Activated naive CD8-positive, alpha-beta T cell (primary cell): Measurements from ENCODE around the gene TEX52.

Source experiments
- H3K27ac Mint-ChIP-seq: one replicate; pipeline ENCODE4 v1.8.0; 2021; ENCODE audit warnings: mixed read lengths
- H3K27me3 Mint-ChIP-seq: one replicate; pipeline ENCODE4 v1.8.0; 2021; ENCODE audit warnings: mixed read lengths
- H3K36me3 Mint-ChIP-seq: one replicate; pipeline ENCODE4 v1.8.0; 2021; ENCODE audit warnings: mixed read lengths
- H3K4me1 Mint-ChIP-seq: one replicate; pipeline ENCODE4 v1.8.0; 2021; ENCODE audit warnings: low read depth, mixed read lengths
- H3K4me3 Mint-ChIP-seq: one replicate; pipeline ENCODE4 v1.8.0; 2021; ENCODE audit warnings: mild to moderate bottlenecking, mixed read lengths
- H3K9me3 Mint-ChIP-seq: one replicate; pipeline ENCODE4 v1.8.0; 2021; ENCODE audit warnings: low read depth, mixed read lengths

Gene TEX52

GRCh38 chr12:2826721-2827515 lies 29.9 kb downstream of the TEX52 start:
- H3K27me3 Mint-ChIP-seq, result no peaks in the 10 kb centered on the region
- no peak overlapping the region for H3K4me3 Mint-ChIP-seq
- H3K4me1 Mint-ChIP-seq, result no peaks in the 10 kb centered on the region
- H3K9me3 Mint-ChIP-seq, result no peaks in the 10 kb centered on the region
- peaks cover 14% of the 10 kb centered on the region for H3K36me3 Mint-ChIP-seq
- no peak overlapping the region for H3K27ac Mint-ChIP-seq

GRCh38 chr12:2826036-2826435 lies 30.8 kb downstream of the TEX52 start:
- Mint-ChIP-seq H3K27ac (no peak overlapping the region), H3K4me3 (no peak overlapping the region), H3K4me1 (no peaks in the 10 kb centered on the region), H3K27me3 (no peaks in the 10 kb centered on the region), H3K36me3 (peaks cover 12% of the 10 kb centered on the region), H3K9me3 (no peaks in the 10 kb centered on the region)

- Mint-ChIP-seq H3K4me3 (no peak overlapping the region), H3K27me3 (no peaks in the 10 kb centered on the region), H3K27ac (no peak overlapping the region), H3K36me3 (peaks cover 9% of the 10 kb centered on the region), H3K4me1 (no peaks in the 10 kb centered on the region), H3K9me3 (no peaks in the 10 kb centered on the region)
Observed at GRCh38 chr12:2825132-2825531, 31.7 kb downstream of the TEX52 start.

GRCh38 chr12:2824541-2824940 lies 32.3 kb downstream of the TEX52 start:
- Mint-ChIP-seq H3K27me3 (no peaks in the 10 kb centered on the region), H3K9me3 (no peaks in the 10 kb centered on the region), H3K4me3 (no peak overlapping the region), H3K27ac (no peak overlapping the region), H3K36me3 (peaks cover 7% of the 10 kb centered on the region), H3K4me1 (no peaks in the 10 kb centered on the region)

DNA sequence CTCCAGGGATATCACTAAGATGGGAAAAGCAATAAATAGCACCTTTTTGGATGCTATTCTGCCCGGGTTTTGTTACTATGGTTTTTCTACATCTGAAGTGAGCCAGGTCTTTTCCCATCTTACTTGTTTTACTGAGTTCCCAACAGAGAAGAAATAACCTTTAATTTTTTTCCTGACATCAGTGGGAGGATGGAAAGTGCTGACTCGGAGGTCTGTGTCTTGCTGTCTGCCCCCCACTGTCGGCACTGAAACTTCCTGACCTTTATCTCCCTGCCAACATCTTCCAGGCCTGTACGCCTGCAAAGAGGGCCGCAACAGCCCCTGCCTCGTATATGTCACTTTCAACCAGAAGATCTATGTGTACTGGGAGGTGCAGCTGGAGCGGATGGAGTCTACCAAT lies 33.4 kb downstream of the TEX52 start:
- no peaks in the 10 kb centered on the region for H3K27me3 Mint-ChIP-seq
- H3K4me1 Mint-ChIP-seq, result no peaks in the 10 kb centered on the region
- no peak overlapping the region for H3K27ac Mint-ChIP-seq
- H3K36me3 Mint-ChIP-seq, result peaks cover 7% of the 10 kb centered on the region
- no peak overlapping the region for H3K4me3 Mint-ChIP-seq
- H3K9me3 Mint-ChIP-seq, result no peaks in the 10 kb centered on the region

- peaks cover 9% of the 10 kb centered on the region for H3K4me1 Mint-ChIP-seq
- peaks cover 8% of the 10 kb centered on the region for H3K36me3 Mint-ChIP-seq
- H3K9me3 Mint-ChIP-seq, result no peaks in the 10 kb centered on the region
- H3K4me3 Mint-ChIP-seq, result no peak overlapping the region
- H3K27me3 Mint-ChIP-seq, result no peaks in the 10 kb centered on the region
- no peak overlapping the region for H3K27ac Mint-ChIP-seq
Observed at GRCh38 chr12:2820432-2820831, 36.4 kb downstream of the TEX52 start.

GRCh38 chr12:2819810-2820209 lies 37.0 kb downstream of the TEX52 start:
- Mint-ChIP-seq H3K4me1 (peaks cover 14% of the 10 kb centered on the region), H3K27me3 (no peaks in the 10 kb centered on the region), H3K36me3 (peaks cover 5% of the 10 kb centered on the region), H3K4me3 (no peak overlapping the region), H3K27ac (no peak overlapping the region), H3K9me3 (no peaks in the 10 kb centered on the region)

- Mint-ChIP-seq H3K36me3 (peaks cover 5% of the 10 kb centered on the region), H3K4me1 (peaks cover 30% of the 10 kb centered on the region), H3K27me3 (no peaks in the 10 kb centered on the region), H3K4me3 (peak overlapping the region; percentile 100), H3K9me3 (no peaks in the 10 kb centered on the region), H3K27ac (peak overlapping the region; percentile 99)
Observed at GRCh38 chr12:2813214-2814185, 43.3 kb downstream of the TEX52 start.

GRCh38 chr12:2812290-2813213 lies 44.3 kb downstream of the TEX52 start, which contains the start of gene ITFG2:
TSS of gene ITFG2 (plus strand) at chr12:2812668. CDS start at chr12:2812761, 93 bp downstream.
- peaks cover 2% of the 10 kb centered on the region for H3K36me3 Mint-ChIP-seq
- no peaks in the 10 kb centered on the region for H3K27me3 Mint-ChIP-seq
- H3K4me1 Mint-ChIP-seq, result peaks cover 28% of the 10 kb centered on the region
- H3K9me3 Mint-ChIP-seq, result no peaks in the 10 kb centered on the region
- H3K27ac Mint-ChIP-seq, result peak within 1 kb of the TSS; percentile 99
- peak within 1 kb of the TSS; percentile 100 for H3K4me3 Mint-ChIP-seq

DNA sequence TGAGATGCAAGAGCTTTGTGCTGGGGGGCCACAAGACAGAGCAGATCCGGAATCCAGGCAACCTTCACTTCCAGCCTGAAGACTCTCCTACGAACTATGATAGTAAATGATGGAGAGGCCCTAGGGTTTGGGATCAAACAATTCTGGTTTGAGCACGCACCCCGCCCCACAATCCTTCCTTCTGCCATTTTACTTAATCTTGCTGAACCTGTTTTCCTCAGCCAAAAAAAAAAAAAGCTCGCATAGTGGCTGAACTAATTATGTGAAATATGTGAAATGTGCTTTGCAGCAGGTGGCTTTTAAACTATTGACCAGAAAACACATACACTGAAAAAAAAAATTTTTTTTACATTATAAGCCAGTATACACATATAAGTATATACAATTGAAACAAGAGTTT lies 45.0 kb downstream of the TEX52 start:
- Mint-ChIP-seq H3K27me3 (no peaks in the 10 kb centered on the region), H3K36me3 (peaks cover 2% of the 10 kb centered on the region), H3K4me1 (peaks cover 25% of the 10 kb centered on the region), H3K27ac (peak overlapping the region; percentile 28), H3K4me3 (peak overlapping the region; percentile 100), H3K9me3 (no peaks in the 10 kb centered on the region)

DNA sequence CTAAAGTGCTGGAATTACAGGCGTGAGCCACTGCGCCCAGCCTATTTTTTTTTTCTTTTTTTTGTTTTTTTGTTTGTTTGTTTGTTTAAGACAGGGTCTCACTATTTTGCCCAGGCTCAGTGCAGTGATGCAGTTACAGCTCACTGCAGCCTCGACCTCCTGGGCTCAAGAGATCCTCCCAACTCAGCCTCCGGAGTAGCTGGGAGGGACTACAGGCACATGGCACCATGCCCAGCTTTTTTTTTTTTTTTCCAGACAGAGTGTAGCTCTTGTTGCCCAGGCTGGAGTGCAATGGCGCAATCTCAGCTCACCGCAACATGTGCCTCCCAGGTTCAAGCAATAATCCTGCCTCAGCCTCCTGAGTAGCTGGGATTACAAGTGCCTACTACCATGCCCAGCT lies 50.1 kb downstream of the TEX52 start:
- no peaks in the 10 kb centered on the region for H3K36me3 Mint-ChIP-seq
- peaks cover 5% of the 10 kb centered on the region for H3K4me1 Mint-ChIP-seq
- H3K27ac Mint-ChIP-seq, result no peak overlapping the region
- H3K4me3 Mint-ChIP-seq, result no peak overlapping the region
- H3K27me3 Mint-ChIP-seq, result no peaks in the 10 kb centered on the region
- H3K9me3 Mint-ChIP-seq, result no peaks in the 10 kb centered on the region

DNA sequence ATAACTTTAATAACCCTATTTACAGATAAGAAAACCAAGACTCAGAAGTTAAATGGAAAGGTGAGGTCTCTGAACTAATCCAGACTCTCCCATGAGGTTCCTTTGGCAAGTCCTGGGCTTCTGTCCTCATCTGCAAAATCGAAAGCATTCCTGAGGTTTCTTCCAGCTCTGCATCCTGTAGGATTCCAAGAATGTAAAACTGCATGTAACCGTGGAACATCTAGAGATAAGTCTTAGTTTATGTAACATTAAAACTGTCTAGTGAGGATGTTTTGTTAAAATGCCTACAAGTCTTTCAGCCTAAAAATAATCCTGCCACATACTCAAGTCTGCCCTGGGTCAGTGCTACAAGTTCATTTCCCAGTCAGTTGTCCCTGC lies 51.7 kb downstream of the TEX52 start:
- no peak overlapping the region for H3K4me3 Mint-ChIP-seq
- peak overlapping the region; percentile 61 for H3K27ac Mint-ChIP-seq
- H3K9me3 Mint-ChIP-seq, result no peaks in the 10 kb centered on the region
- no peaks in the 10 kb centered on the region for H3K36me3 Mint-ChIP-seq
- no peaks in the 10 kb centered on the region for H3K27me3 Mint-ChIP-seq
- H3K4me1 Mint-ChIP-seq, result peaks cover 3% of the 10 kb centered on the region

- H3K27ac Mint-ChIP-seq, result peak overlapping the region; percentile 61
- no peaks in the 10 kb centered on the region for H3K9me3 Mint-ChIP-seq
- no peaks in the 10 kb centered on the region for H3K36me3 Mint-ChIP-seq
- peaks cover 5% of the 10 kb centered on the region for H3K4me1 Mint-ChIP-seq
- no peaks in the 10 kb centered on the region for H3K27me3 Mint-ChIP-seq
- no peak overlapping the region for H3K4me3 Mint-ChIP-seq
Observed at GRCh38 chr12:2804393-2805142, 52.3 kb downstream of the TEX52 start.
